Stomach (tissue), 9 donors: ENCODE data around the gene GLYATL2. TPM values are rescaled to one million over a fixed set of nuclear protein-coding genes. Genes with fewer than 3 reads are reported as not detected.

Experiments
- DNase-seq, 2 donors: peaks; one replicate each; pipeline versions ENCODE4 v3.0.0 to v3.0.0-alpha.2; 2013 to 2019
- H3K27ac ChIP-seq, 5 donors: fragments of 200-600 bp in 4 of 5; sonication (generic) in 4 of 5; one replicate each; pipeline ENCODE4 v1.5.1; 2013 to 2019; ENCODE audit warnings: mild to moderate bottlenecking in 1 of 5, moderate library complexity in 1 of 5
- H3K27me3 ChIP-seq, 3 donors: fragments of 200-600 bp; sonication (generic); one replicate each; pipeline ENCODE4 v1.5.1; 2017 to 2019; ENCODE audit warnings: mixed run types in 1 of 3
- H3K36me3 ChIP-seq, 4 donors: fragments of 200-600 bp; sonication (generic); 1 replicate in 3 of 4; 2 replicates in 1 of 4; pipeline ENCODE4 v1.5.1; 2016 to 2019
- H3K4me1 ChIP-seq, 4 donors: fragments of 200-600 bp; sonication (generic); one replicate each; pipeline ENCODE4 v1.5.1; 2016 to 2019
- H3K4me3 ChIP-seq, 4 donors: fragments of 200-600 bp; sonication (generic) in 3 of 4; one replicate each; pipeline ENCODE4 v1.5.1; 2016 to 2019; ENCODE audit warnings: mild to moderate bottlenecking in 1 of 4
- H3K9me3 ChIP-seq, 4 donors: fragments of 200-600 bp; sonication (generic); one replicate each; pipeline ENCODE4 v1.5.1; 2016 to 2019
- EP300 ChIP-seq: sonication (generic); formaldehyde crosslinking; IDR thresholded peaks from one replicate; pipeline ENCODE4 v1.6.1; 2017; ENCODE audit warnings: antibody characterized with exemption
- POLR2A ChIP-seq, 4 donors: fragments of 450-650 bp; IDR thresholded peaks; one replicate each; pipeline ENCODE4 v1.6.1; 2016; ENCODE audit warnings: antibody characterized with exemption in 4 of 4, control low read depth in 2 of 4, mild to moderate bottlenecking in 1 of 4, moderate library complexity in 1 of 4
- POLR2AphosphoS5 ChIP-seq, 3 donors: sonication (generic); formaldehyde crosslinking; IDR thresholded peaks; one replicate each; pipeline ENCODE4 v1.6.1; 2016; ENCODE audit warnings: antibody characterized with exemption in 3 of 3
- WGBS, 5 donors: extraction: QIAGEN DNeasy Blood & Tissue Kit in 3 of 5; methylation state at CpG; one replicate each; pipeline versions ENCODE4 v1.1.5 to v1.1.7; 2013 to 2018; 5-methylcytosine and 5-hydroxymethylcytosine counted together
- intact Hi-C: fragments of 100-400 bp; cut with DNase I; formaldehyde crosslinking; loops from one replicate; pipeline ENCODE4 v1.15.1; 2023; ENCODE audit warnings: low total_unique reads
- polyA plus RNA-seq, 3 donors: library from polyadenylated mRNA; stranded (reverse); fragments of 200-250 nt; gene quantifications; one replicate each; pipeline ENCODE4 v1.2.3, GENCODE V29; 2013
- total RNA-seq, 5 donors: library from RNA; depleted of rRNA; stranded (reverse); fragments of >200 nt; gene quantifications; one replicate each; pipeline versions ENCODE4 v1.1.0 to v1.2.3, GENCODE V29; 2014 to 2016
- TF ChIP-seq, protein P1 (sequence below), 7 experiments: fragments of 450-650 bp in 4 of 7; fragments of 200-600 bp in 3 of 7; sonication (generic) in 3 of 7; IDR thresholded peaks; one replicate each; pipeline ENCODE4 v1.5.1; 2016 to 2019; ENCODE audit warnings: antibody characterized with exemption in 7 of 7, control low read depth in 2 of 7, mild to moderate bottlenecking in 1 of 7
- donor health status: healthy with polysubstance abuse.
- donor health status: Bipolar disorder and iron deficiency.
- donor health status: healthy.

Gene GLYATL2
- total and polyA plus RNA-seq, 8 donors = 0.65 to 1.1 (median 1.0) TPM; not detected in 4

- Histone ChIP-seq H3K4me1 (no peaks in the 10 kb centered on the region), H3K4me3 (no peak overlapping the region), H3K27me3 (no peaks in the 10 kb centered on the region), H3K36me3 (no peaks in the 10 kb centered on the region), H3K27ac (no peak overlapping the region), H3K9me3 (peaks cover 0 to 31% (median 29%) of the 10 kb centered on the region in 4 donors)
- WGBS, 5 donors = 53 to 68% (median 66%) methylated on average over 1 of the region's 1 CpG
- DNase-seq = no peak
- no peak for TF ChIP-seq POLR2AphosphoS5 (IDR thresholded peaks at IDR 0.05)
- no peak for TF ChIP-seq POLR2A (IDR thresholded peaks at IDR 0.05)
- TF ChIP-seq EP300 = no peak
- TF ChIP-seq, protein P1, sequence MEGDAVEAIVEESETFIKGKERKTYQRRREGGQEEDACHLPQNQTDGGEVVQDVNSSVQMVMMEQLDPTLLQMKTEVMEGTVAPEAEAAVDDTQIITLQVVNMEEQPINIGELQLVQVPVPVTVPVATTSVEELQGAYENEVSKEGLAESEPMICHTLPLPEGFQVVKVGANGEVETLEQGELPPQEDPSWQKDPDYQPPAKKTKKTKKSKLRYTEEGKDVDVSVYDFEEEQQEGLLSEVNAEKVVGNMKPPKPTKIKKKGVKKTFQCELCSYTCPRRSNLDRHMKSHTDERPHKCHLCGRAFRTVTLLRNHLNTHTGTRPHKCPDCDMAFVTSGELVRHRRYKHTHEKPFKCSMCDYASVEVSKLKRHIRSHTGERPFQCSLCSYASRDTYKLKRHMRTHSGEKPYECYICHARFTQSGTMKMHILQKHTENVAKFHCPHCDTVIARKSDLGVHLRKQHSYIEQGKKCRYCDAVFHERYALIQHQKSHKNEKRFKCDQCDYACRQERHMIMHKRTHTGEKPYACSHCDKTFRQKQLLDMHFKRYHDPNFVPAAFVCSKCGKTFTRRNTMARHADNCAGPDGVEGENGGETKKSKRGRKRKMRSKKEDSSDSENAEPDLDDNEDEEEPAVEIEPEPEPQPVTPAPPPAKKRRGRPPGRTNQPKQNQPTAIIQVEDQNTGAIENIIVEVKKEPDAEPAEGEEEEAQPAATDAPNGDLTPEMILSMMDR (IDR thresholded peaks at IDR 0.05) = no peak
- intact Hi-C loops = no loop called here
Measured at GRCh38 chr11:58813693-58814092, 30.8 kb downstream of the GLYATL2 start.

DNA sequence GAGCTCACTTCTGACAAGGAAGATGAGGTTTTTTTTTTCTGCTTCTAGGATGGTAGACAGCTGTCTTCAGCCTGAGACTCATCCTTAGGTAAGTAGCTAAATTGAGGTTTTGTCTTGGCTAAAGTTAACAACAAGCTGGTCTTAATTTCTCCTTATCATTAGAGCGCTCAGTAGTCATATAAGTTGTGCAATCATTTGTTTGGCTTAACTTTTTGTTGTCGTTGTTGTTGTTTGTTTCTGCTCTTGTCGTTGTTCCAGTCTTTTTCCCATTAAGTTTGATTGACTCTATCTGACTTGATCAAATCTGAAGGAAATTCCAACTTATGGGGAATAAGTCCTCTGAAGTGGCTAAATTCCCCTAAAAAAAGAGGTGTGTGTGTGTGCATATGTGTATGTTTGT lies 33.0 kb downstream of the GLYATL2 start:
- Histone ChIP-seq H3K4me3 (no peak overlapping the region), H3K4me1 (no peaks in the 10 kb centered on the region), H3K9me3 (peaks cover 0 to 28% (median 27%) of the 10 kb centered on the region in 4 donors), H3K27ac (no peak overlapping the region), H3K36me3 (no peaks in the 10 kb centered on the region), H3K27me3 (no peaks in the 10 kb centered on the region)
- TF ChIP-seq EP300 (no peak), POLR2A (IDR thresholded peaks at IDR 0.05) (no peak), POLR2AphosphoS5 (IDR thresholded peaks at IDR 0.05) (no peak)
- TF ChIP-seq, protein P1 (IDR thresholded peaks at IDR 0.05) = no peak
- intact Hi-C loops = no loop called here
- 74 to 89% (median 86%) methylated on average over 3 of the region's 3 CpGs for WGBS, 5 donors
- DNase-seq = no peak

GRCh38 chr11:58807343-58807742 lies 37.2 kb downstream of the GLYATL2 start:
- H3K4me3 ChIP-seq = no peak overlapping the region
- H3K27ac ChIP-seq = no peak overlapping the region
- TF ChIP-seq POLR2AphosphoS5 (IDR thresholded peaks at IDR 0.05) (no peak), POLR2A (IDR thresholded peaks at IDR 0.05) (no peak), EP300 (no peak)
- TF ChIP-seq, protein P1 (IDR thresholded peaks at IDR 0.05) = no peak
- intact Hi-C loops = no loop called here
- 88 to 100% (median 95%) methylated on average over 2 of the region's 2 CpGs for WGBS, 5 donors
- DNase-seq = no peak
- H3K4me1 ChIP-seq = no peaks in the 10 kb centered on the region
- no peaks in the 10 kb centered on the region for H3K36me3 ChIP-seq
- no peaks in the 10 kb centered on the region for H3K9me3 ChIP-seq
- no peaks in the 10 kb centered on the region for H3K27me3 ChIP-seq

- 83 to 91% (median 90%) methylated on average over 1 of the region's 1 CpG for WGBS, 5 donors
- no peak for DNase-seq
- Histone ChIP-seq H3K4me3 (no peak overlapping the region), H3K4me1 (no peaks in the 10 kb centered on the region), H3K27ac (no peak overlapping the region), H3K36me3 (no peaks in the 10 kb centered on the region), H3K9me3 (no peaks in the 10 kb centered on the region), H3K27me3 (no peaks in the 10 kb centered on the region)
- no peak for TF ChIP-seq POLR2AphosphoS5 (IDR thresholded peaks at IDR 0.05)
- TF ChIP-seq, protein P1 (IDR thresholded peaks at IDR 0.05) = no peak
- no peak for TF ChIP-seq POLR2A (IDR thresholded peaks at IDR 0.05)
- no peak for TF ChIP-seq EP300
- intact Hi-C loops = no loop called here
Measured at GRCh38 chr11:58805065-58805464, 39.4 kb downstream of the GLYATL2 start.
